ENCODE data around the gene U2AF2.

GRCh38 chr19:55642153-55643002 lies 12.5 kb upstream of the U2AF2 start:
- TF ChIP-seq, protein P1, sequence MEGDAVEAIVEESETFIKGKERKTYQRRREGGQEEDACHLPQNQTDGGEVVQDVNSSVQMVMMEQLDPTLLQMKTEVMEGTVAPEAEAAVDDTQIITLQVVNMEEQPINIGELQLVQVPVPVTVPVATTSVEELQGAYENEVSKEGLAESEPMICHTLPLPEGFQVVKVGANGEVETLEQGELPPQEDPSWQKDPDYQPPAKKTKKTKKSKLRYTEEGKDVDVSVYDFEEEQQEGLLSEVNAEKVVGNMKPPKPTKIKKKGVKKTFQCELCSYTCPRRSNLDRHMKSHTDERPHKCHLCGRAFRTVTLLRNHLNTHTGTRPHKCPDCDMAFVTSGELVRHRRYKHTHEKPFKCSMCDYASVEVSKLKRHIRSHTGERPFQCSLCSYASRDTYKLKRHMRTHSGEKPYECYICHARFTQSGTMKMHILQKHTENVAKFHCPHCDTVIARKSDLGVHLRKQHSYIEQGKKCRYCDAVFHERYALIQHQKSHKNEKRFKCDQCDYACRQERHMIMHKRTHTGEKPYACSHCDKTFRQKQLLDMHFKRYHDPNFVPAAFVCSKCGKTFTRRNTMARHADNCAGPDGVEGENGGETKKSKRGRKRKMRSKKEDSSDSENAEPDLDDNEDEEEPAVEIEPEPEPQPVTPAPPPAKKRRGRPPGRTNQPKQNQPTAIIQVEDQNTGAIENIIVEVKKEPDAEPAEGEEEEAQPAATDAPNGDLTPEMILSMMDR (IDR thresholded peaks at IDR 0.05), result no peak
- TF ChIP-seq POLR2A (IDR thresholded peaks at IDR 0.05), result no peak

Measured in lower leg skin (tissue), 3 donors.